RWPE2 (cell line): ENCODE data around the gene TNS3.

Experiments used
- ATAC-seq: fragments of 200-7000 bp; cut with Tn5 transposase; 3 replicates; pipeline ENCODE4 v1.9.1; 2021; ENCODE audit warnings: low read depth
- DNase-seq: peaks from one replicate; pipeline ENCODE4 v3.0.0-alpha.2; 2020; ENCODE audit warnings: low spot score
- H3K27ac ChIP-seq: fragments of 450-650 bp; 2 replicates; pipeline ENCODE4 v1.5.1; 2017; ENCODE audit warnings: mild to moderate bottlenecking; ENCODE audit not compliant: poor library complexity, severe bottlenecking
- H3K27me3 ChIP-seq: fragments of 250-450 bp; sonication (Bioruptor Pico); 2 replicates; pipeline ENCODE4 v1.5.1; 2021; ENCODE audit warnings: mild to moderate bottlenecking, moderate library complexity; ENCODE audit not compliant: insufficient read depth, poor library complexity, severe bottlenecking
- H3K36me3 ChIP-seq: fragments of 250-450 bp; sonication (Bioruptor Pico); 2 replicates; pipeline ENCODE4 v1.5.1; 2020; ENCODE audit warnings: low read depth, mild to moderate bottlenecking, moderate library complexity
- H3K4me1 ChIP-seq: fragments of 250-450 bp; sonication (Bioruptor Pico); 2 replicates; pipeline ENCODE4 v1.5.1; 2021; ENCODE audit warnings: mild to moderate bottlenecking, moderate library complexity; ENCODE audit not compliant: insufficient read depth, poor library complexity, severe bottlenecking
- H3K4me3 ChIP-seq: fragments of 250-450 bp; sonication (Bioruptor Pico); 2 replicates; pipeline ENCODE4 v1.5.1; 2021; ENCODE audit warnings: mild to moderate bottlenecking, moderate library complexity; ENCODE audit not compliant: severe bottlenecking
- H3K9me3 ChIP-seq: fragments of 250-450 bp; sonication (Bioruptor Pico); 2 replicates; pipeline ENCODE4 v1.5.1; 2021; ENCODE audit warnings: mild to moderate bottlenecking, moderate library complexity; ENCODE audit not compliant: severe bottlenecking
- CTCF ChIP-seq: fragments of 450-650 bp; IDR thresholded peaks from one replicate; pipeline ENCODE4 v1.5.1; 2017; ENCODE audit warnings: mild to moderate bottlenecking, moderate library complexity; ENCODE audit not compliant: poor library complexity, severe bottlenecking

The TNS3 gene

GRCh38 chr7:47357863-47358262 lies 224.0 kb downstream of the TNS3 start:
- TF ChIP-seq CTCF: no peak
- Histone ChIP-seq H3K36me3 (no peaks in the 10 kb centered on the region), H3K27ac (no peak overlapping the region), H3K4me3 (no peak overlapping the region), H3K9me3 (no peaks in the 10 kb centered on the region), H3K27me3 (no peaks in the 10 kb centered on the region), H3K4me1 (peaks cover 14% of the 10 kb centered on the region)
- no peak for ATAC-seq
- DNase-seq: no peak

DNA sequence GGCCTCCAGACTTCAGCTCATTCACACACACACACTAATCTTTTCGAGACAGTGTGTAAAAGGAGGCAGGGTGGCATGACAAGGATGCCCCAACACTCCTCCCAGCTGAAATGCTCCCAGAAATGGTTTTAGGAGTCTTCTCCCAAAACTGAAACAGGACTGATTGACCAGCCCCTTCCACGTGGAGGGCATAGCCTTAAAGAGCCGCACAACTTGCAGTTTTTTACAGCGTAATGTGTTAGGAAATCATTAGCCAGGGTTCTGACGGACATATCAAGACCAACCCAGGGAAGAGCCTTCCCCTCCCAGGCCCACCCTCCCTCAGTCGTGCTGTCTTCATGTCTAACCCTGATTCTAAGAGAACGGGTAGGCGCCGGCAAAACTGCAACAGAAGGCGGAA lies 224.6 kb downstream of the TNS3 start:
- ATAC-seq: no peak
- Histone ChIP-seq H3K4me1 (peaks cover 14% of the 10 kb centered on the region), H3K27ac (no peak overlapping the region), H3K36me3 (no peaks in the 10 kb centered on the region), H3K4me3 (no peak overlapping the region), H3K27me3 (no peaks in the 10 kb centered on the region), H3K9me3 (no peaks in the 10 kb centered on the region)
- no peak for DNase-seq
- no peak for TF ChIP-seq CTCF

- no peaks in the 10 kb centered on the region for H3K27me3 ChIP-seq
- ATAC-seq: no peak
- H3K27ac ChIP-seq: no peak overlapping the region
- H3K4me3 ChIP-seq: no peak overlapping the region
- H3K36me3 ChIP-seq: no peaks in the 10 kb centered on the region
- no peak for DNase-seq
- no peak for TF ChIP-seq CTCF
- no peaks in the 10 kb centered on the region for H3K9me3 ChIP-seq
- peaks cover 4% of the 10 kb centered on the region for H3K4me1 ChIP-seq
Measured at GRCh38 chr7:47356261-47356660, 225.7 kb downstream of the TNS3 start.

DNA sequence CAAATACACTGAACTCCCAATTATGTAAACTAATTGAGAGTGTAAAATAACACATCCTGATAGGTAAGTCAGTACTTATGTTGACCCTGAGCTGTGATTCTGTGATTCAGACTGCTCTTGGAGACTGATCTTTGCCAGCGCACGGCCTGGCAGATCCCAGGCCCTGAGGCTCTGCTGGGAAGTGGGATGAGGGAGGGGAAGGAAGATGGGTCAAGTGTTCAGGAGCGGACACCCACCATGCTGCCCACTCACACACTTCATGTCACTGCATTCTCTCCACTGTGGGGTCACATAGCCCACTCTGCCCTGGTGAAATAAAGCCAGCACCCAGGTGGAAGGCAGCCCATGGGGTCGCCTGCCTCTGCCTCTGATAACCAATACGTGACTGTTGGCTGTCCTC lies 226.2 kb downstream of the TNS3 start:
- Histone ChIP-seq H3K27me3 (no peaks in the 10 kb centered on the region), H3K36me3 (no peaks in the 10 kb centered on the region), H3K4me1 (no peaks in the 10 kb centered on the region), H3K9me3 (no peaks in the 10 kb centered on the region), H3K4me3 (no peak overlapping the region), H3K27ac (no peak overlapping the region)
- no peak for DNase-seq
- no peak for TF ChIP-seq CTCF
- ATAC-seq: no peak

DNA sequence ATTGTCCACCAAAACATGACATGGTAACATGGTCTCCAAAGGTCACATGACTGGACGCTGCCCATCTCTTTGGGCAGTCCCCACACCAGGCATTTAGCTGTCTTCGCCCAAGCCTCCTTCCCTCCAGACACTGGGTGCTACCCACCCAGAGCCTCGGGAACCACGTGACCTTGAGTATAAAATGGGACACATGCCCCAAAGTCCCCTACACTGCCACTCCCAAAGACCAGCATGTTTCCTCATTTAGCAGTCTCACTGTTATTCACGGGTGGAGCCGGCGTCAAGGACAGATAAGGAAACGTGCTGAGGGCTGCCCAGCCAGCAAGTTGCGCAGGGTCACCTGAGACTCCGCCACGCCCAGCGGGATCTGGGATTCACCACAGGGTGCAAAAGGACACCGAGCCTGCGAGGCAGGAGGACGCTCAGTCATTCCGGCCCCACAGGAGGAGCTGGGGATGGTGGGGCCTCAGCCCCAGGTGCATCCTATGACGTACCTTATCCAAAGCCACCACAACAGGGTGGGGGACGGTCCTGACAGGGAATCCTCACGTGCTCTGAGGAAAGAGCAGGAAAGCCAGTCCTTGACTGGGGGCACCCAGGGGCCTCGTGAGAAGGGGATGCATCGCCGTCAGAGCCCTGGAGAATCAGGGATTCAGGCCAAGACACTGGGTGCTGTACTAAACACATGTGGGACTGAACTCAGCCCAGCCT lies 226.9 kb downstream of the TNS3 start:
- Histone ChIP-seq H3K4me1 (no peaks in the 10 kb centered on the region), H3K27ac (no peak overlapping the region), H3K4me3 (no peak overlapping the region), H3K27me3 (no peaks in the 10 kb centered on the region), H3K36me3 (no peaks in the 10 kb centered on the region), H3K9me3 (no peaks in the 10 kb centered on the region)
- no peak for ATAC-seq
- no peak for DNase-seq
- no peak for TF ChIP-seq CTCF
